Activated T-cell treated with anti-CD3 and anti-CD28 coated beads for 48 hours (primary cell): ENCODE measurements around the gene CNTFR.
"Not testable (repeated sequence)": the region's sequence is repeated elsewhere in the genome, so short reads cannot be mapped to it uniquely, and the experiment has no call there.

Experiments
- DNase-seq: peaks from one replicate; pipeline ENCODE4 v3.0.0-alpha.2; 2020; ENCODE audit warnings: low read depth

Gene CNTFR, protein sequence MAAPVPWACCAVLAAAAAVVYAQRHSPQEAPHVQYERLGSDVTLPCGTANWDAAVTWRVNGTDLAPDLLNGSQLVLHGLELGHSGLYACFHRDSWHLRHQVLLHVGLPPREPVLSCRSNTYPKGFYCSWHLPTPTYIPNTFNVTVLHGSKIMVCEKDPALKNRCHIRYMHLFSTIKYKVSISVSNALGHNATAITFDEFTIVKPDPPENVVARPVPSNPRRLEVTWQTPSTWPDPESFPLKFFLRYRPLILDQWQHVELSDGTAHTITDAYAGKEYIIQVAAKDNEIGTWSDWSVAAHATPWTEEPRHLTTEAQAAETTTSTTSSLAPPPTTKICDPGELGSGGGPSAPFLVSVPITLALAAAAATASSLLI

GRCh38 chr9:34589636-34590380 lies at the start of gene CNTFR:
Gene CNTFR, minus strand, starts transcription at chr9:34589724. Its CDS starts 20,743 bp downstream, at chr9:34568981.
- DNase-seq = no peak

- not testable (repeated sequence) for DNase-seq
Measured at GRCh38 chr9:34639322-34639721, 49.8 kb upstream of the CNTFR start.

DNA sequence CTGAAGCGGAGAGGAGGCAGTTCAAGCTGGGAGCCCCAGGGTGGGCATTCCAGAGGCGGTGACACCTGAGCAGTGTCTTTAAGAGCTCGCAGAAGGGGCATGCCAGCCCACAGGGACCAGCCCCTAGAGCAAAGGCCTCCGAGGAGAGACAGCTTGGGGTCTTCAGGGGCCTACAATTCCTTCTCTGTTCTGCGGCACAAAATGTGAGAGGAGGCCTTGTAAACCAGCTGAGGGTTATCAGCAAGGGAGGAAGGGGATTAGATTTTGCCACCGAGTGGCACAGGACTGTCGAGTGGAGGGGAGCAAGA lies 48.6 kb upstream of the CNTFR start:
- DNase-seq = no peak

DNA sequence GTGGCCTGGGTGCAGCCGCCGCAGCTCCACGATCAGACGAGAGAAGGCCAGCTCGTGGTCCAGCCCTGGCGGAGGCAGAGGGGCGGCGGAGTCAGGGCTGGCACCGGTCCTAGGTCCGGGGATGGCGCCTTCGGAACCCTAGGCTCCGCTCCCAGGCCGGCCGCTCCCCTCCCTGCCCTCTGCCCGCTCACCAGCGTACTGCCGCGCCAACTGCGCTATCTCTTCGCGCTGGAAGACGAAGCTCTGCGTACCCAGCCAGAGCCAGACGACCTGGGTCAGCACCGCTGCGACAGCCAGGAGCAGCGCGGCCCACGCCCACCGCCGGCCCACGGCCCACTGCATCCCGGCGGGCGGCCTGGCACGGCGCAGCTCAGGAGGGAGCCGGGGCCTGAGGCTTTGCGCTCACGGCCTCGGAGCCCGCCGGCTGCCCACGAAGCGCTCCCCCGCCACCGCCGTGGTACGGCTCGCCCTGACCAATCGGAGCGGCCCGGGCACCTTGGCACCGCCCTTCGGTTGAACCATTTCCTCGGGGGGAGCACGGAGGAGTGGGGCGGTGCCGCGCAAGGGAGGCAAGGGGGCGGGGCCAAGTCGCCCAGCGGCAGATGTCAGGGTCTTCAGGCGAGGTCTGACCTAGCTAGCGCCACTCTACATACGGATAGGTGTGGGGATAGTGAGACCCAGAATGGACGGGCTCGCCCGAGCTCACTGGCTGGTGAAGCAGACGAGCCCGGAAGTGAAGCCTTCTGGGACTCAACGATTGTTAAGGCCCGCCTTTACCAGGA lies 48.0 kb upstream of the CNTFR start, which contains the start of gene SIGMAR1:
SIGMAR1 (minus strand) TSS at position 432 of the 782 bp plus-strand sequence; CDS start at position 342, 90 bp downstream.
- peak; percentile 93 for DNase-seq

DNA sequence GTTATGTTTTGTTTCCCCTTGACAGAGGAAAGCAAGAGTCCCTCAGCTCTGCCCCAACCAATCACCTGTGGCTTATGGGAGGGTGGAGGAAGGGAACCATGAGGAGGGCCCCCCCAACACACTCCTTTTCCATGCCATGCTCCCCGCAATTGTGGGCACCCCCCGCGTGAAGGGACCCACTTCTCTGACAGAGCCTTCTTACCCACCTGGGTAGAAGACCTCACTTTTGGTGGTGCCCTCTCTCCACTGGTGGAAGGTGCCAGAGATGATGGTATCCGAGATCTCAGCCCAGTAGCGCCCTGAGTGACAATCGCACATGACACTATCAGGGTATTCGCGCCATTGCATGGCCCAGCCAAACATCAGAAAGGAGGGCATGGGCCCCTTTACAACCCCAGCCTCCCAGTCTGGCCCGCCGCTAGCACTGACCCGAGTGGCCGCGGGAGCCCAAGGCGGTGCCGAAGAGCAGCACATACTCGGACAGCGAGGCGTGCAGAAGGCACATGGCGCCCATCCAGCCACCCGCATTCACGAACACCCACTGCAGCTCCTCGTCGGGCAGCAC lies 47.3 kb upstream of the CNTFR start:
- DNase-seq = no peak

- DNase-seq = no peak
Measured at GRCh38 chr9:34635556-34635955, 46.0 kb upstream of the CNTFR start.

DNA sequence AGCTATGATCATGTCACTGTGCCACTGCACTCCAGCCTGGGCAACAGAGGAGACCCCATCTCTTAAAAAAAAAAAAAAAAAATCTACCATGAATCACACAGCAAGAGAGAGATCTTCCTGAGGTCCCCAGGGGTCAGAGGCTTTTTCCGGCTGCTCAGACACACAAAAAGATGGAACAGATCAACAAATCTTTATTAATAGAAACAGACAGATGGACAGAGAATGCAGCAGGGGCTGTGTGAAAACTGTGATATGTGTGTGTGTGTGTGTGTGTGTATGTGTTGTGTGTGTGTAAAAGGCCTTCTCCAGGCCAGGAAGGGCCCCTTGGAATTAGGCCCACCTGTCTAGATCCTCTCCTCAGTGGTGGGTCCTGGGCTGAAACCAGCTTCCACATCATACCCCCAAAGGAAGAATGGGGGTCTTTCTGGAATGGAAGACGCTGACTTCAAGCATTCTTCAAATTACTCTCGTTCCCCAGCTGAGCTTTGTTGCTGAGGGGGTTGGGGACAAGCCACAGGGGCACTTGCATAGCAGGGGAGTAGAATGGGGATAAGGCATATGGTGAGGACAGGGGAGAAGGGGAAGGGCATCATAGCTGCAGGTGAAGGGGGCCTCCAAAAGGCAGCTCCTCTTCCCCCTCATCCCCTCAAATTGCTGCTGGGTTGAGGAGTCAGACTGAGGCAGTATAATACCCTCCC lies 45.2 kb upstream of the CNTFR start:
- no peak for DNase-seq

GRCh38 chr9:34633851-34634550 lies 44.5 kb upstream of the CNTFR start:
- peak; percentile 60 for DNase-seq

- no peak for DNase-seq
Measured at GRCh38 chr9:34633166-34633565, 43.6 kb upstream of the CNTFR start.

- DNase-seq = no peak
Measured at GRCh38 chr9:34630402-34631154, 41.1 kb upstream of the CNTFR start.

GRCh38 chr9:34629491-34629808 lies 39.9 kb upstream of the CNTFR start:
- no peak for DNase-seq

GRCh38 chr9:34628656-34629490 lies 39.3 kb upstream of the CNTFR start, which contains the start of gene ARID3C:
Gene ARID3C, minus strand, starts transcription at chr9:34629066. Its CDS starts 1,052 bp downstream, at chr9:34628014.
- no peak for DNase-seq

GRCh38 chr9:34627716-34628655 lies 38.5 kb upstream of the CNTFR start:
- DNase-seq = no peak

GRCh38 chr9:34625186-34625486 lies 35.6 kb upstream of the CNTFR start:
- DNase-seq = no peak

- no peak for DNase-seq
Measured at GRCh38 chr9:34624475-34625185, 35.1 kb upstream of the CNTFR start.

DNA sequence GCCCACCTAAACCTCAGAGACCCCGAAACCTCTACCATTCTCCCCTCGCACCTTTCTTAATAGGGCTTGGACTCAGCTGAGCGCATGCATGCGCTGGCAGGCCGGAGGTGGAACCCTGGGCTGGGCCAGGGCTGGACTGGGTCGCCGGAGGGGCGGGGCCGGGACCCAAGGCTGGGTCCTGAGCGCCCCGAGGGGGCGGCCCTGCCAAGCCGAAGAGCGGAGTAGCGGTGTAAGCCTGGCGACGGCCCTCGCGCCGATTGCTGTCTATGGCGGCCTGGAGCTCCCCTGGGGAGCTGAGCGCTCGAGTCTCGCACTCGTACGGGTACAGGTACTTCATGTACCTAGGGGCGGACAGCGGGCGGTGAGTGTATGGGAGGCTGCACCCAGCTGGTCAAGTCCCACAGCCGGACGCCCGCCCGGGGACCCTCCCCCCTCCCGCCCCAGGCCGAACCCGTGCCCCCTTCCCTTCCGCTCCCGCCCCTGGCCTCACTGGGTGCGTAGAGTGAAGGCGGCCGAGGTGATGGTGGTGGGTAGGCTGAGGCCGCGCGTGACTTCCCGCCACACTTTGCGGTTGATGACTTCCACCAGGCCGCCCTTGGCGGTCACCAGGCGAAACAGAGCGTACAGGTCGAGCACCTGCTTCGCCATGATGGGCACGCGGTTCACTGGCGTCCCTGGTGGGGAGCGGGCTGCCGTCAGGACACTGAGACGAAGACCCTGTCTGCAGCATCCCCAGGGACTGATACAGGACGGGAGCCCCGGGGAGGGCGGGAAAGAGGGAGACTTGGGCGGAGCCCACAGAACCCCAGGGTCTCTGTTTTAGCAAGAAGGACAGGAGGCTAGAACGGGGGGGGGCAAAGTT lies 34.1 kb upstream of the CNTFR start:
- no peak for DNase-seq
